Body of pancreas (tissue), 4 donors: ENCODE data around the gene IL22. TPM values are rescaled to one million over a fixed set of nuclear protein-coding genes. Genes with fewer than 3 reads are reported as not detected.

ENCODE experiments used
- ATAC-seq: fragments of 150-250 bp; one replicate; pipeline ENCODE4 v1.9.1; 2016
- DNase-seq, 4 donors: peaks; one replicate each; pipeline ENCODE4 v3.0.0-alpha.2; 2019
- H3K27ac ChIP-seq, 4 donors: fragments of 200-600 bp; sonication (generic); 1 replicate in 3 of 4; 2 replicates in 1 of 4; pipeline versions ENCODE4 v1.5.1 to v1.6.1; 2016 to 2019; ENCODE audit warnings: mild to moderate bottlenecking in 1 of 4, mixed read lengths in 1 of 4, moderate library complexity in 1 of 4
- H3K27me3 ChIP-seq, 2 donors: fragments of 200-600 bp; sonication (generic); one replicate each; pipeline ENCODE4 v1.6.0; 2016; ENCODE audit warnings: mild to moderate bottlenecking in 1 of 2
- H3K36me3 ChIP-seq, 2 donors: fragments of 200-600 bp; sonication (generic); replicated peaks in 1 of 2; 2 replicates each; pipeline ENCODE4 v1.5.1; 2016; ENCODE audit warnings: low read depth in 2 of 2; ENCODE audit not compliant: insufficient read depth in 1 of 2
- H3K4me1 ChIP-seq: fragments of 200-600 bp; sonication (generic); one replicate; pipeline ENCODE4 v1.6.0; 2016
- H3K4me3 ChIP-seq, 2 donors: fragments of 200-600 bp; sonication (generic); 1 replicate in 1 of 2; 2 replicates in 1 of 2; pipeline ENCODE4 v1.5.1; 2016 to 2019
- H3K9me3 ChIP-seq, 3 donors: fragments of 200-600 bp; sonication (generic); 1 replicate in 2 of 3; 2 replicates in 1 of 3; pipeline ENCODE4 v1.5.1; 2016
- POLR2A ChIP-seq, 3 donors: fragments of 450-650 bp; IDR thresholded peaks; one replicate each; pipeline ENCODE4 v1.6.1; 2016; ENCODE audit warnings: antibody characterized with exemption in 3 of 3, mild to moderate bottlenecking in 2 of 3
- WGBS, 2 donors: methylation state at CpG; one replicate each; pipeline ENCODE4 v1.1.5; 2017; 5-methylcytosine and 5-hydroxymethylcytosine counted together
- intact Hi-C: fragments of 100-400 bp; cut with DNase I; formaldehyde crosslinking; loops from one replicate; pipeline ENCODE4 v1.15.1; 2023
- total RNA-seq, 2 donors: library from RNA; depleted of rRNA; stranded (reverse); fragments of >200 nt; gene quantifications; one replicate each; pipeline ENCODE4 v1.1.0, GENCODE V29; 2016
- TF ChIP-seq, protein P1 (sequence below), 7 experiments: fragments of 450-650 bp in 4 of 7; fragments of 200-600 bp in 3 of 7; sonication (generic) in 3 of 7; IDR thresholded peaks; one replicate each; pipeline ENCODE4 v1.5.1; 2016 to 2019; ENCODE audit warnings: antibody characterized with exemption in 7 of 7

IL22 gene
- total RNA-seq, 2 donors from 2014 or later = not detected

DNA sequence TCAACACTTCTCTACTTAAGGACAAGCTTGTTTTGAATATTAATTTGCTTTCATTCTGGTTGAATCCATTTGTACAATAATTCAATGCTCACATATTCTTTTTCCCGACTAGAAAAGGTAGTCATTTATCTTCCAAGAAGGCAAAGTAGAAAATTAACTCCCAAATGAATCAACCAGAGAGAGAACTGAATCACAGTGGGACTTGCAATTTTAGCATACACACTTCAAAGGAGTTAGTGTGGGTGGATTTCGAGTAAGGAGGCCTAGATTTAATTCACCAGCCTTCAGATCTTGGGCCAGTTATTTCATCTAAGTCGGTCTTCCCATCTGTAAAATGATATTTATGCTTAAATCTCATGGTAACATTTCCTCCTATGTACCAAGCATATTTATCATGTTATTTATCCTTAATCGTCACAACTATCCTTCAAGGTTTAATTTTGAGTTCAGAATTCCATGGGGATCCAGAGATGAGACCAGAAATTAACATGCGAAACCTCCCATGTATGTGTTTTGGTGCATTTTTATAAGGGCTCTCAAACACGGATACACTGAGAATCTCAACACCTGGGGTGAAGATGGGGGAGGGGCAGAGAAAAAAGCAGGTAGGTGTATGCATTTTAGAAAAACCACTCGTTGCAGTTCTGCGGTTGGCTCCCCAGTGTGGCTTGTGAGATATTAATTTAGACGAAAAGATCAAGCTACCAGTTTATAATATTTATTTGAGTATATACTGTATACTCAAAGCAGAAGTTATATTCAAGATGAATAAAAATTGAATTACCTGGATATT, 38.9 kb upstream of the IL22 start:
- intact Hi-C loops = no loop called here
- 37 to 48% methylated on average over 9 of the region's 9 CpGs for WGBS, 2 donors
- no peaks in the 10 kb centered on the region for H3K9me3 ChIP-seq
- H3K27ac ChIP-seq = peak overlapping the region in 3 of 4 donors; percentile 18 to 33 (median 26)
- no peak overlapping the region for H3K4me3 ChIP-seq
- no peaks in the 10 kb centered on the region for H3K36me3 ChIP-seq
- H3K27me3 ChIP-seq = no peaks in the 10 kb centered on the region
- H3K4me1 ChIP-seq = peaks cover 30% of the 10 kb centered on the region
- peak; percentile 42 for ATAC-seq
- TF ChIP-seq POLR2A (IDR thresholded peaks at IDR 0.05) = no peak
- TF ChIP-seq, protein P1, sequence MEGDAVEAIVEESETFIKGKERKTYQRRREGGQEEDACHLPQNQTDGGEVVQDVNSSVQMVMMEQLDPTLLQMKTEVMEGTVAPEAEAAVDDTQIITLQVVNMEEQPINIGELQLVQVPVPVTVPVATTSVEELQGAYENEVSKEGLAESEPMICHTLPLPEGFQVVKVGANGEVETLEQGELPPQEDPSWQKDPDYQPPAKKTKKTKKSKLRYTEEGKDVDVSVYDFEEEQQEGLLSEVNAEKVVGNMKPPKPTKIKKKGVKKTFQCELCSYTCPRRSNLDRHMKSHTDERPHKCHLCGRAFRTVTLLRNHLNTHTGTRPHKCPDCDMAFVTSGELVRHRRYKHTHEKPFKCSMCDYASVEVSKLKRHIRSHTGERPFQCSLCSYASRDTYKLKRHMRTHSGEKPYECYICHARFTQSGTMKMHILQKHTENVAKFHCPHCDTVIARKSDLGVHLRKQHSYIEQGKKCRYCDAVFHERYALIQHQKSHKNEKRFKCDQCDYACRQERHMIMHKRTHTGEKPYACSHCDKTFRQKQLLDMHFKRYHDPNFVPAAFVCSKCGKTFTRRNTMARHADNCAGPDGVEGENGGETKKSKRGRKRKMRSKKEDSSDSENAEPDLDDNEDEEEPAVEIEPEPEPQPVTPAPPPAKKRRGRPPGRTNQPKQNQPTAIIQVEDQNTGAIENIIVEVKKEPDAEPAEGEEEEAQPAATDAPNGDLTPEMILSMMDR (IDR thresholded peaks at IDR 0.05) = no peak
- DNase-seq = peak; percentile 52 to 81 (median 61)

DNA sequence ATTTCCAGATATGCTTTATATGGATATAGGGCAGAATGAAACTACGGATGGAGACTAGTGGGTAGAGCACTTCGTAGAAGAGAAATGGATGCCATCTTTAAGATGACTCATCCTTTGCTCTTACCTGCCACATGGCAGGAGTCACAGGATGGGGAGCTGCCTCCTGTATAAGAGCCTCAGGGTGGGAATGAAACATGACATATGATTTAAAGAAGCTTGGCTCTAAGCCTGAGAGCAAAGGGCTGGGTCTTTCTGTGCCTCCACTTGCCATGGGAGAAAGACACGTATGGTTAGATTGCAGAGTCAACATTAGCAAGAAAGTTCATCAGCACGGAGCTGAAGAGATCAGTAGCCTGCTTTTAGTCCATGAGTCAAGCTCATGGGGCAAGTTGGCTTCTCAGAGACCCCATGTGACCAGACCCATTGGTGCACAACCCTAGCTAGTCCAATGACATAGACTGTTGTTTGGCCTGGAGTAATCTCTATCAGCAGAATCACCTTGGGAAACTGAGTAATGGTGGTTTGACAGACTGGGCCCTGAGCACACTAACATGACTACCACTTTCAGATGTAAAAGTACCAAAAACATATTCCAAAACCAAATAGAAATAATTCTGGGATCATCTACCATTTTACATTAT, 38.1 kb upstream of the IL22 start:
- TF ChIP-seq, protein P1 (IDR thresholded peaks at IDR 0.05) = no peak
- no peak for TF ChIP-seq POLR2A (IDR thresholded peaks at IDR 0.05)
- no peaks in the 10 kb centered on the region for H3K9me3 ChIP-seq
- H3K4me3 ChIP-seq = no peak overlapping the region
- H3K27ac ChIP-seq = no peak overlapping the region
- WGBS, 2 donors = 86 to 91% methylated on average over 4 of the region's 4 CpGs
- H3K4me1 ChIP-seq = peaks cover 27% of the 10 kb centered on the region
- no peak for ATAC-seq
- no peaks in the 10 kb centered on the region for H3K27me3 ChIP-seq
- H3K36me3 ChIP-seq = no peaks in the 10 kb centered on the region
- DNase-seq = no peak
- intact Hi-C loops = no loop called here

- H3K27ac ChIP-seq = no peak overlapping the region
- DNase-seq (no peak), ATAC-seq (no peak)
- no peaks in the 10 kb centered on the region for H3K27me3 ChIP-seq
- intact Hi-C loops = no loop called here
- WGBS, 2 donors = 68 to 77% methylated on average over 6 of the region's 6 CpGs
- peaks cover 27% of the 10 kb centered on the region for H3K4me1 ChIP-seq
- TF ChIP-seq, protein P1 (IDR thresholded peaks at IDR 0.05) = no peak
- no peak for TF ChIP-seq POLR2A (IDR thresholded peaks at IDR 0.05)
- no peaks in the 10 kb centered on the region for H3K36me3 ChIP-seq
- H3K9me3 ChIP-seq = no peaks in the 10 kb centered on the region
- no peak overlapping the region for H3K4me3 ChIP-seq
Measured at GRCh38 chr12:68290126-68290525, 36.7 kb upstream of the IL22 start.

DNA sequence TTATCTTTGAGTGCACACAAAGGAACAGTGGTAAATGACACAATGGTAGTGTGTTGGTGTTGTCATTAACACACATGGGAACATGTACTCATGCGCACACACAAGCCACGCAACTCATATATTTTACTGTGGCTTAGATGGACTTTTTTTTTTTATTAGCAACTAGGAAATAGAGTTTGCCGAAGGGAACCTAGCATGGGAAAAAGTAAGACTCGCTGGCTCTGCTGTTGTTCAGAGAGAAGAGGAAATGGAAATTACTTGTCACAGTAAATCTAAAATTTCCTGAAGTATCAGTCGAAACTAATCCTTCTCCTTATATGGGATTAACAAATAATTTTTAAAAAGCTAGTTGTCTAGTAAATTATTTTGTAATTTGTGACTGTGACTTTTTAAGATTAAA, 33.7 kb upstream of the IL22 start:
- ATAC-seq (no peak), DNase-seq (no peak)
- Histone ChIP-seq H3K9me3 (no peaks in the 10 kb centered on the region), H3K4me1 (peaks cover 1% of the 10 kb centered on the region), H3K36me3 (no peaks in the 10 kb centered on the region), H3K27me3 (no peaks in the 10 kb centered on the region), H3K4me3 (no peak overlapping the region), H3K27ac (no peak overlapping the region)
- TF ChIP-seq, protein P1 (IDR thresholded peaks at IDR 0.05) = no peak
- WGBS, 2 donors = 78 to 82% methylated on average over 5 of the region's 5 CpGs
- intact Hi-C loops = no loop called here
